Posterior vena cava (tissue), 2 donors: ENCODE data around the gene MT1X. TPM values are rescaled to one million over a fixed set of nuclear protein-coding genes. Genes with fewer than 3 reads are reported as not detected.

ENCODE experiments used
- DNase-seq: peaks from one replicate; pipeline ENCODE4 v3.0.0-alpha.2; 2020; ENCODE audit warnings: low spot score
- intact Hi-C, 2 donors: fragments of 100-400 bp; cut with DNase I; formaldehyde crosslinking; loops; one replicate each; pipeline versions ENCODE4 v1.14.1 to v1.14.2; 2022 to 2023
- long read RNA-seq, 2 donors: library from polyadenylated mRNA; unstranded; transcript quantifications; one replicate each; pipeline ENCODE4 v2.0.0, GENCODE V29; 2020 to 2021
- total RNA-seq, 2 donors: library from RNA; stranded (reverse); fragmentation: NEBNext Ultra II Directional; extraction: Animal tissue kit (Norgen Biotek cat#: 25700); gene quantifications; one replicate each; pipeline ENCODE4 v1.2.1, GENCODE V29; 2021
- donor health status: DM: yes; HTN: yes; CAD: no.
- donor health status: DM: yes; HTN: yes; CAD: no.

MT1X gene
- 100 to 1,000 TPM; 459 to 753 TPM for total RNA-seq
- long read RNA-seq, donor 1, transcript MT1X-201 (3 exons, 450 nt), result major isoform, 7 of 9 reads
- long read RNA-seq, donor 1, partial matches to known transcripts, result 0 of 9 reads
- long read RNA-seq, donor 1, other reads (novel, unspliced or antisense), result 0 of 9 reads
- long read RNA-seq, donor 2, transcript MT1X-204 (1 exons, 1,727 nt), result minor isoform, 8 of 19 reads
- long read RNA-seq, donor 2, transcript MT1X-201 (3 exons, 450 nt), result major isoform, 10 of 19 reads
- long read RNA-seq, donor 2, partial matches to known transcripts, result 1 of 19 reads
- long read RNA-seq, donor 2, other reads (novel, unspliced or antisense), result 0 of 19 reads

DNA sequence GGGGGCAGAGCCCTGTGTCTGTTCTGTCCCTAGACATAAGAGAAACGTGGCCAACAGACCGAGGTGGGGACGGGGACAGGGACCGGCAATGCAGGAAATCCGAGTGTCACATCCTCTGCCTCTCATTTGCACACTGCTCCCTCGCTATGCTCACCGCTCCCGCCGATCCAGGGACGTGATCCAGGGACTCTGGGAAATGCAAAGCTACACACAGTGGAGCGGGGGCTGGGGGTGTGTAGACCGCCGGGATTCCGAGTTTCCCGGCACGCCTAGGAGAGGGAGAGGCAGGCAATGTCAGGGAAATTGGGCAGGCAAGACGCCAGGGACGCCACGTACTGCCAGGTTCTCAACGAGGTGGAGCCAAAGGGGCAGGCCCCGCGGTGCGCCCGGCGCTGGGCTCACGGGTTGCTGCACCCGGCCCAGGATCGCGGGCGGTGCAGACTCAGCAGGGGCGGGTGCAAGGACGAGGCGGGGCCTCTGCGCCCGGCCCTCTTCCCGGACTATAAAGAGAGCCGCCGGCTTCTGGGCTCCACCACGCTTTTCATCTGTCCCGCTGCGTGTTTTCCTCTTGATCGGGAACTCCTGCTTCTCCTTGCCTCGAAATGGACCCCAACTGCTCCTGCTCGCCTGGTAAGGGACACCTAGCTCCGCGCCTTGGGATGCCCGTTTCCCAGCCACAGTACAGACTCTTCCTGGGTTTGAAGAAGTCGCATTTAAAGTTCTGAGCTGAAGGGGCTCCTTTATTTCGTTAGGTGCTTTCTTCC, at the start of gene MT1X:
TSS of gene MT1X (plus strand) at position 532 of the 764 bp plus-strand sequence. CDS start at position 603, 71 bp downstream.
- intact Hi-C loops, result no loop called here
- peak; percentile 98 for DNase-seq

DNA sequence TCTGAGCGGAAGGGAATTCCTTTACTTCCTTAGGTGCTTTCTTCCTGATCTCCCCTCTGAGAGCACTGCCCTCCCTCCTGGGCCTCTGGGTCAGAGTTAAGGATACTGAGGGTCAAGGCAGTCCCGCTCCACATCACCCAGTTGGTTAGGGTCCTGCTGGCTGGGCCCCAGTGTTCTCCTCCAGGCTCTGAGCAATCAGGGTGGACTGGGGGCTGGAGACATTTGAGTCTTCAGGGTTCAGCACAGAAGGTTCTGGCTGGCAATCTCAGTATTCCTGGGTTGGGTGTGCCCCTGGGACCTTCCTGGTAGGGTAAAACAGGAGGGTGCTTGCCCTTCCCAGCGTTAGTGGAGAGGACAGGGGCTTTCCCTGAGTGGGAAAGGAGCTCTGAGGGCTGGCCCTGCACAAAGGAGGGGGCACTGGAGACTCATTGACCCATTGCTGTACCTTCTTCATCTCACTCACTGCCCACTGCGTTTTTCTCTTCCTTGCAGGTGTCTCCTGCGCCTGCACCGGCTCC, 49.4 kb upstream of the MT1X start:
- peak; percentile 76 for DNase-seq
- intact Hi-C loops, result no loop called here

DNA sequence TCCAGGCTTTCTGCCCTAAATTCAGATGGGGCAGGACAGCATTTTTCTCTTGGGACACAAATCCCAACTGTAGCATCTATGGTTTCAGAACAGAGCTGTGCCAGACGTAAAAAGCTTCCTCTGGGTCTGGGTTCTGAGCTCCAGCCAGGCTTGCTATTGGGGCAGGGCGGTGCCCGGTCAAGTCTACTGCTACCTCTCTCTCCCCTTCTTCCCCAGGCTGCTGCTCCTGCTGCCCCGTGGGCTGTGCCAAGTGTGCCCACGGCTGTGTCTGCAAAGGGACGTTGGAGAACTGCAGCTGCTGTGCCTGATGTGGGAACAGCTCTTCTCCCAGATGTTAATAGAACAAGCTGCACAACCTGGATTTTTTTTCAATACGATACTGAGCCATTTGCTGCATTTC, 48.7 kb upstream of the MT1X start:
- peak; percentile 63 for DNase-seq
- intact Hi-C loops, result no loop called here

DNA sequence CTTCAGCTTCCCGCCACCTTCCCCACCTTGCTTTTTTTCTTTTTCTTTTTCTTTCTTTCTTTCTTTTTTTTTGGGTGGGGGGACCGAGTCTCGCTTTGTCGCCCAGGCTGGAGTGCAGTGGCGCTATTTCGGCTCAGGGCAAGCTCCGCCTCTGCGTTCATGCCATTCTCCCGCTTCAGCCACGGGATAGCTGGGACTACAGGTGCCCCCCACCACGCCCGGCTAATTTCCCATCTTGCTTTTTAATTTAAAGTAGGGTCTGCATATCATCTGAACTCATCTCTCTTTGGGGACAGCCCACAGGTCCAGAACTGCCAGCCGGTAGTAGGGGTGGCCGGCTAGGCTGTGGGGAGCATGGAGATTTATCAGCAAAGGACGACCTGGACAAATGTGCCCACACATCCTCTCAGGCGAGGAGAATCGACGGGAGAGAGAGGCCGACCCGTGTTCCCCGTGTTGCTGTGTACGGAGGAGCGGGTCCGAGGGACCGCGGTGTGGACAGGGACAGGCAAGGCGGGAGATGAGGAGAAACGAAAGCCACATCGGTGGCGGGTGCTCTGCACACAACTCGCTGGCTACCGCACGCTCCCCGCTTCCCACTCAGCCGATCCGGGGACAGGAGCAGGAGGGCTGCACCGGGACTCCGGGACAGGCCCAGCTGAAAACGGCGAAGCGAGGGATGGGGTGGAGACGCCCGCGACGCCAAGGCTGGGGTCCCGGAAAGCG, 47.4 kb upstream of the MT1X start:
- DNase-seq, result no peak
- intact Hi-C loops, result no loop called here

DNA sequence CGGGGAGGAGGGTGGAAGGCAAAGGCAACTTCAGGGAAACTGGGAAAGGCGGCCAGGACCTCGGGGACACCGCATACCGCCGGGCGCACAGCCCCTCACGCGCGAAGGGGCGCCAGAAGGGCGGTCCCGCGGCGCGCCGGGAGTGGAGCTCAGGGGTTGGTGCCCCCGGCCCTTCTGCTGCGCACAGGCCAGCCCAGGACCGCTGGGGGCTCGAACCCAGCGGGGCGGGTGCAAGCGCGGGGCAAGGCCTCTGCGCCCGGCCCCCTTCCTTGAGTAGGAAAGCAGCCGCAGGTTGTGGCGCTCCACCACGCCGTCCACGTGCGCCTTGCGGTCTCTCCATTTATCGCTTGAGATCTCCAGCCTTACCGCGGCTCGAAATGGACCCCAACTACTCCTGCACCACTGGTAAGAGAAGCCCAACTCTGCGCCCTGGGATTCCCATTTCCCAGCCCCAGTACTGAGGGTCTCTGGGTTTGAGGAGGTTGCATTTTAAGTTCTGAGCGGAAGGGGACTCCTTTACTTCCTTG, 46.8 kb upstream of the MT1X start:
- intact Hi-C loops, result no loop called here
- no peak for DNase-seq

DNA sequence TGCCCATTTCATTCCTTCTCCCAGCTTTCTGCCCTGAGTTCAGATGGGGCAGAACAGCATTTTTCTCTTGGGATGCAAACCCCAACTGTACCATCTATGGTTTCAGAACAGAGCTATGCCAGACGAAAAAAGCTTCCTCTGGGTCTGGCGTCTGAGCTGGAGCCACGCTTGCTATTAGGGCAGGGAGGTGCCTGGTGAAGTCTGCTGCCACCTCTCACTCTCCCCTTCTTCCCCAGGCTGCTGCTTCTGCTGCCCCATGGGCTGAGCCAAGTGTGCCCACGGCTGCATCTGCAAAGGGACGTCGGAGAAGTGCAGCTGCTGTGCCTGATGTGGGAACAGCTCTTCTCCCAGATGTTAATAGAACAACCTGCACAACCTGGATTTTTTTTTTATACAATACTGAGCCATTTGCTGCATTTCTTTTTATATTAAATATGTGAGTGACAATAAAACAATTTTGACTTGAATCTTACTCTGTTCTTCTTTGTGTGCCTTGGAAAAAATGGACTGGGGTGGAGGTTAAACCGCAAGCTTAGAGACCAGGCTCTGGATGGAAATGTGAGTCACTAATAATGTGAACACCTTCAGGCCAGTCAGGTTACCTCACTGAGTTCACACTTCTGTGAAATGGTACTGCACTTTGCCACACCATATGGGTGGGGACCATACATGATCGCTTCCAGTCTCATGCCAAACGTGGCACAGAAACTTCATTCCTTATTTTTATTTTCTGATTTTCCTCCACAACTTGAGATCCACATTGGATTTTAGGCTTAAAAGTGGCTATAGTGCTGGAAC, 45.5 kb upstream of the MT1X start:
- no peak for DNase-seq
- intact Hi-C loops, result no loop called here

DNA sequence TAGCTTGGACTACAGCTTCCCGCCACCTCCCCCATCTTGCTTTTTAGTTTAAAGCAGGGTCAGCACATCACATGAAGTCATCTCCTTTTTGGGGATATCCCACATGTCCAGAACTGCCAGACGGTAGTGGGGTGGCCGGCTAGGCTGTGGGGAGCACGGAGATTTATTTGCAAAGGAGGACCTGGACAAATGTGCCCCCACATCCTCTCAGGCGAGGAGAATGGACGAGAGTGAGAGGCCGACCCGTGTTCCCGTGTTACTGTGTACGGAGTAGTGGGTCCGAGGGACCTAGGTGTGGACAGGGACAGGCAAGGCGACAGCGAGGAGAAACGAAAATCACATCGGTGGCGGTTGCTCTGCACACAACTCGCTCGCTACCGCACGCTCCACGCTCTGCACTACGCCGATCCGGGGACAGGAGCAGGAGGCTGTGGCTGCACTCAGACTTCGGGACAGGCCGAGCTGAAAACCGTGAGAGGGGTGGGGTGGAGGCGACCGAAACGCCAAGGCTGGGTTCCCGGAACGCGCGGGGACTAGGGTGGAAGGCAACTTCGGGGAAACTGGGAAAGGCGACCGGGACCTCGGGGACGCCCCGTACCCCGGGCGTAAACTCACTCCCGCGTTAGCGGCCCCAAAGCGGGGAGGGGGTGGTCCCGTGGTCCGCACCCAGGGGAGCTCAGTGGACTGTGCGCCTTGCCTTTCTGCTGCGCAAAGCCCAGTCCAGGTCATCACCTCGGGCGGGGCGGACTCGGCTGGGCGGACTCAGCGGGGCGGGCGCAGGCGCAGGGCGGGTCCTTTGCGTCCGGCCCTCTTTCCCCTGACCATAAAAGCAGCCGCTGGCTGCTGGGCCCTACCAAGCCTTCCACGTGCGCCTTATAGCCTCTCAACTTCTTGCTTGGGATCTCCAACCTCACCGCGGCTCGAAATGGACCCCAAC, 44.2 kb upstream of the MT1X start, which contains the start of gene MT1A:
TSS of gene MT1A (plus strand) at position 853 of the 937 bp plus-strand sequence. CDS start at position 926, 73 bp downstream.
- DNase-seq, result peak; percentile 96
- intact Hi-C loops, result no loop called here

DNA sequence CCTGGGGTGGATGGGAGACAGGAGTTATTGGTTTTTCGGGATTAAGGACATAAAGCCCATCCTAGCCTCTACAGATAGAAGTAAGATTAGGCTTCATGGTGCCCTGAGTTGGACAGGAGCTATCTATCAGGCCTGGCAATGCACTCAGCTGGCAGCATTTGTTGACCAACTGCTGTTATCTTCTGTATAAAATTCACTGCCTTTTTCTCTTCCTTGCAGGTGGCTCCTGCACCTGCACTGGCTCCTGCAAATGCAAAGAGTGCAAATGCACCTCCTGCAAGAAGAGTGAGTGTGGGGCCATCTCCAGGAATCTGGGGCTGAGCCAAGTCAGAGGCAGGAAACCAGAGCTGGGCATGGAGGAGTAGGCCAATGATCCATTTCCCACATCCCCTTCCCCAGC, 43.2 kb upstream of the MT1X start:
- intact Hi-C loops, result no loop called here
- DNase-seq, result no peak

DNA sequence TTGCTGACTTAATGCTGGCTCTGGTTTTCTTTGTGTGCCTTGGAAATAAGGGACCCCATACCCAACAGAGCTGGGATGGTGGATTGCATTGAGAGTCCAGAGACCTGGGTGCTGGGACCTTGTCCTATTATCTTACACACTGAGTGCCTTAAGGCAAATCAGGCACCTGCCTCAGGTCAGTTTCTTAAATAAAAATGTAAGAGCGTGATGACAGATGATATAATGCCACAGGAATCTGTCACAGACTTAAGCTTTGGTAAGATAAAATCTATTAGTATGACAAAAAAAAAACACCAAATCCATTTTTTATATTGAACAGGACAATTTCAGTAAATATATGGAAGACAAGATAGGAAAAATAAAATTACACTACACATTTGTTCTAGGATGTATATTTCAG, 42.2 kb upstream of the MT1X start:
- intact Hi-C loops, result no loop called here
- no peak for DNase-seq

DNA sequence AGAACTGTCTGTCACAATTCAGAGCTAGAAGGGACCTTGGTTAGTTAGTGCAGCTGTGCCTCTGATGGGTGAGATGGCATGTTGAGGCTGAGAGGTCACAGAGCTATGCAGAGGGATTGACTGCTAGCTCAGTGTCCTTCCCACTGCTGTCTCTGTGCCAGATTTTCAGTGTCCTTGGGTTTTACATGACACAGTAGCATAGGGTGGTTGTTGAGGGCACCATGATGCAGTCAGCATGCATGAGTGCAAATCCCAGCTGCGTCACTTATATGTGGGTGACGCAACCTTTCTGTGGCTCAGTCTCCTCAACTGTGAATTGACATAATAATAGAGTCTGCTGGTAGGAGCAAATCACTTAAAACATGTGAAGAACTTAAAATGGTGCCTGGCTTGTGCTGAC, 41.1 kb upstream of the MT1X start:
- DNase-seq, result no peak
- intact Hi-C loops, result no loop called here

DNA sequence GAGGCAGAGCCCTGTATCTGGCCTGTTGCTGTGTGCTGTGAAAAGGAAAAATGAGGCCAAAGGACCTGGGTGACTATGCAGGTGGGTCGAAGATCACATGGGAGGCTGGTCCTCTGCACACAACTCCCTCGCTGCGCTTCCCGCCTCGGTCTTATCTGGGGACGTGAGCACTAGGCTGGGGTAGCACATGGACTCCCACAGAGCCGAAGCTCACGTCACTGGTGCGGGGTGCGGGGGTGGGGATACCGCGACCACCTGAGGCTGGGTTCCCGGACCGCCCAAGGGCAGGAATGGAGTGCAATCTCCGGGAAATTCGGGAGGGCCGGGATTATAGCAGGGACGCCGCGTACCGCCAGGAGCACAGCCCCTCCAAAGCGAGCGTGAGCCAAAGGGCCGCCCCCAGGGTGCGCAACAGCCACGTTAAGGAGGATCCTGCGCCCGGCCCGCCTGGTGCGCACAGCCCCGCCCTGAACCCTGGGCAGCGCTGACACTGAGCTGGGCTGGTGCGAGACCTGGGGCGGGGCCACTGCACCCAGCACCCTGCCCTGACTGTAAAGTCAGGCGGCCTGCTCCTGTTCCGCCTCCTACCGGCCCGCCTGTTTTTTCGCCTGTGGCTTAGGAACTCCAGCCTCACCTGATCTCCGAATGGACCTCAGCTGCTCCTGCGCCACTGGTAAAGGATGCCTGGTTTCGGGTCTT, 39.0 kb upstream of the MT1X start:
- DNase-seq, result peak; percentile 95
- intact Hi-C loops, result no loop called here

DNA sequence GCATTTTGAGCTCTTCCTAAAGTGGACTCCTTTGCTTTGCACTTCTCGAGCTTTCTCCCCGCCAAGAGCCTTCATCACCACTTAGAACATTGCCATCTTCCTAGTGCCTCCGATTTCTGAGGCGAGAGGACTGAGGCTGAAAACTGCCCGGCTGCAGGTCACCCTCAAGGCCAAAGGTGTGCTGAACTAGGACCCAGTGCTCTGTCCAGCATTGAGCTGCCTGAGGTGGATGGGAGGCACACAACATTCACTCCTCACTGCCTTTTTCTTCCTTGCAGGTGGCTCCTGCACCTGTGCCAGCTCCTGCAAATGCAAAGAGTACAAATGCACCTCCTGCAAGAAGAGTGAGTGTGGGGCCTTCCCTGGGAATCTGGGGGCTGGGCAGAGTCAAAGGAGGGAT, 38.4 kb upstream of the MT1X start:
- intact Hi-C loops, result no loop called here
- no peak for DNase-seq

DNA sequence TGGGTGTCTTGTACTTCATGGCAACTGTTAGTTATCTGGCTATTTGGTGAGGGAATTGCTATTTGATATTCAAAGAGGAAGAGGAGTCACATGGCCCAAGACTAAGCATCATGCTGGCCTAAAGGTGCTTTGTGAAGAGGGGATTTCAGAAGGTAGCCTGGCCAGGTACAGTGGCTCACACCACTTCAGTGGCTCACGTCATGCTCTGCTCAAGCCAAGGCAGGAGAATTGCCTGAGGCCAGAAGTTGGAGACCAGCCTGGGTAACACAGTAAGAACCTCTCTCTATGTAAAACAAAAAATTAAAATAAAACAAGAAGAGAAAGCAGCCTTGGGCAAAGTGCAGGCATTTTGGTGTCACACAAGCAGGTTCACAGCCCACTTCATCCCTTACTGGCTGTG, 37.0 kb upstream of the MT1X start:
- DNase-seq, result no peak
- intact Hi-C loops, result no loop called here

DNA sequence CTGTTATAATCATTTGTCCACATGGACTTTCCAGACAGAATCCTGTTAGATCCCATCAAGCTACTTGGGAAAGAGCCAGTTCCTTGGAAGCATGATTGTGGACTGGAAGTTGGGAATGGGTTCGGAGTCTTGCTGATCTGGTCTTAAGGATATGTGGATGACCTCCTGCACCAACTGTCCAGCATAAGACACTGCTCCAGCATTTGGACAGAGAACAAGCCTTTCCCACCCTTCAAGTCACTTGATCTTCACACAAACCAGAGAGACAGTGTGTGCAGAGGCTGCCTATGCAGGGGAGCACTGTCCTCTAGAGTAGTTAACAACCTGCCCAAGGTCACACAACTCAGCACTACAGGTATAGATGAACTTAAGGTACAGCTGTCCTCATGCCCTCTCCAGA, 36.4 kb upstream of the MT1X start:
- no peak for DNase-seq
- intact Hi-C loops, result no loop called here

DNA sequence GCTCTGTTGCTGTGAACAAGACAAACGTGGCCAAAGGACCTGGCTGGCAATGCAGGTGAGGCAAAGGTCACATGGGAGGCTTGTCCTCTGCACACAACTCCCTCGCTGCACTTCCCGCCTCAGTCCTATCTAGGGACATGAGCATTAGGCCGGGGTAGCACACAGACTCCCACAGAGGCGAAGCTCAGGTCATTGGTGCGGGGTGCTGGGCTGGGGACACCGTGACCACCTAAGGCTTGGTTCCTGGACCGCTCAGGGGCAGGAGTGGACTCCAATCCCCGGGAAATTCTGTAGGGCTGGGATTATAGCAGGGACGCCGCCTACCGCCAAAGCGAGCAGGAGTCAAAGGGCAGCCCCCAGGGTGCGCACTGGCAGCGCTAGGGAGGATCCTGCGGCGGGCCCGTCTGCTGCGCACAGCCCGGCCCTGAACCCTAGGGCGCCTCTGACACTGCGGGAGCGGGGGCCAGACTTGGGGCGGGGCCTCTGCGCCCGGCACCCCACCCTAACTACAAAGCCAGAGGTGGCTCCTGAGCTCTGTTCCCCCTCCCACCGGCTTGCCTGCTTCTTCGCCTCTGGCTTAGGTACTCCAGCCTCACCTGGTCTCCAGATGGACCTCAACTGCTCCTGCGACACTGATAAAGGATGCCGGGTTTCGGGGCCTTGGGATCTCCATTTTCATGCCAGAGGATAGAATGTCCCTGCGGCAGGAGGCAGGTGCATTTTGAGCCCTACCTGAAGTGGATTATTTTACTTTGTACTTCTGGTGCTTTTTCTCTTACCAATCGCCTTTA, 34.4 kb upstream of the MT1X start:
- intact Hi-C loops, result no loop called here
- no peak for DNase-seq

DNA sequence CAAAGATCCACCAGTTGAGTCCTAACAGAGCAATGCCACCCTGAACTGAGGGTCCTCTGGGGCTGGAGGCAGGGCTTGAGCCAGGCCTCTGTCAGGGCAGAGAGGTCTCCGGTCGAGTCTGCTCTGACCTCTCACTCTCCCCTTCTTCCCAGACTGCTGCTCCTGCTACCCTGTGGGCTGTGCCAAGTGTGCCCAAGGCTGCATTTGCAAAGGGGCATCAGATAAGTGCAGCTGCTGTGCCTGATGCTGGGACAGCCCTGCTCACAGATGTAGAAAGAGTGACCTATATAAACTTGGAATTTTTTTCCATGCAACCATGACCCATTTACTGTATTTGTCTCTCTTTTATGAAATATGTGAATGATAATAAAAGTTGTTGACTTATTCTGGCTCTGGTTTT, 33.0 kb upstream of the MT1X start:
- intact Hi-C loops, result no loop called here
- no peak for DNase-seq

DNA sequence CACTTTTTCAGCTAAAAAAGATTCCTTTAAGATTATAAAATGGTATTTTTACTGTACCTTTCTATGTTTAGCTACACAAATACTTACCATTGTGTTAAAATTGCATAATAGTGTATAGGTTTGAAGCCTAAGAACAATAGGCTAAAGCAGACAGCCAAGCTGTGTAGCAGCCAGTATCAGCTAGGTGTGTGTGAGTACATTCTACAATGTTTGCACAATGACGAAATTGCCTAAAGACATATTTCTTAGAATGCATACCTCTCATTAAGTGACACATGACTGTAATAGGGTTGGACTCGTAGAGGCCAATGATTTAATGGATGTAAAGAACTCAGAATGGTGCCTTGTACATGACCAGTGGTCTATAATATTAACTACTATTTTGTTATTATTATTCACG, 32.5 kb upstream of the MT1X start:
- no peak for DNase-seq
- intact Hi-C loops, result no loop called here
